DND-41 (cell line): Measurements from ENCODE around the gene NCK2.

Experiments used
- ATAC-seq: fragments of 200-7000 bp; cut with Tn5 transposase; 3 replicates; pipeline ENCODE4 v1.9.1; 2021; ENCODE audit warnings: low read depth; ENCODE audit not compliant: insufficient read depth
- DNase-seq: peaks from one replicate; pipeline ENCODE4 v3.0.0-alpha.2; 2020
- H2AFZ ChIP-seq: 2 replicates; pipeline ENCODE4 v1.6.0; 2012; ENCODE audit warnings: low read depth, low read length
- H3K27ac ChIP-seq: 2 replicates; pipeline ENCODE4 v1.5.1; 2012; ENCODE audit warnings: low read length, inconsistent platforms
- H3K27me3 ChIP-seq: fragments of 200-600 bp; sonication (generic); 2 replicates; pipeline ENCODE4 v1.6.0; 2012; ENCODE audit warnings: low read length, mild to moderate bottlenecking, inconsistent platforms; ENCODE audit not compliant: insufficient read depth, poor library complexity
- H3K36me3 ChIP-seq: 2 replicates; pipeline ENCODE4 v1.5.1; 2012; ENCODE audit warnings: low read length, inconsistent platforms; ENCODE audit not compliant: insufficient read depth
- H3K4me1 ChIP-seq: 2 replicates; pipeline ENCODE4 v1.5.1; 2012; ENCODE audit warnings: mild to moderate bottlenecking, low read length; ENCODE audit not compliant: insufficient read depth
- H3K4me2 ChIP-seq: 2 replicates; pipeline ENCODE4 v1.6.0; 2012; ENCODE audit warnings: mild to moderate bottlenecking, moderate library complexity, low read length, inconsistent platforms; ENCODE audit not compliant: insufficient read depth
- H3K4me3 ChIP-seq, 2 experiments: fragments of 200-600 bp in 1 of 2; shearing (Covaris generic) in 1 of 2; 2 replicates each; pipeline ENCODE4 v1.5.1; 2012 to 2016; ENCODE audit warnings: inconsistent platforms in 2 of 2, low read length in 2 of 2, mild to moderate bottlenecking in 2 of 2, low read depth in 1 of 2, moderate library complexity in 1 of 2
- H3K79me2 ChIP-seq: 2 replicates; pipeline ENCODE4 v1.6.0; 2012; ENCODE audit warnings: low read length, inconsistent platforms; ENCODE audit not compliant: insufficient read depth
- H3K9ac ChIP-seq: 2 replicates; pipeline ENCODE4 v1.6.0; 2012; ENCODE audit warnings: low read depth, mild to moderate bottlenecking, inconsistent platforms, low read length, moderate library complexity
- H3K9me3 ChIP-seq: 2 replicates; pipeline ENCODE4 v1.5.1; 2012; ENCODE audit warnings: low read length, moderate library complexity, mild to moderate bottlenecking, inconsistent platforms; ENCODE audit not compliant: insufficient read depth, severe bottlenecking
- H4K20me1 ChIP-seq: 2 replicates; pipeline ENCODE4 v1.6.0; 2012; ENCODE audit warnings: low read length; ENCODE audit not compliant: insufficient read depth
- EZH2 ChIP-seq: IDR thresholded peaks from 3 replicates; pipeline ENCODE4 v1.6.1; 2012; ENCODE audit warnings: borderline replicate concordance, low read depth, mild to moderate bottlenecking, moderate library complexity, low read length, inconsistent platforms; ENCODE audit not compliant: severe bottlenecking
- TF ChIP-seq, protein P1 (sequence below): IDR thresholded peaks from 2 replicates; pipeline ENCODE4 v1.5.1; 2012; ENCODE audit warnings: borderline replicate concordance, low read length, moderate library complexity, mild to moderate bottlenecking; ENCODE audit not compliant: poor library complexity, severe bottlenecking; ENCODE audit errors: extremely low read depth

Gene NCK2

DNA sequence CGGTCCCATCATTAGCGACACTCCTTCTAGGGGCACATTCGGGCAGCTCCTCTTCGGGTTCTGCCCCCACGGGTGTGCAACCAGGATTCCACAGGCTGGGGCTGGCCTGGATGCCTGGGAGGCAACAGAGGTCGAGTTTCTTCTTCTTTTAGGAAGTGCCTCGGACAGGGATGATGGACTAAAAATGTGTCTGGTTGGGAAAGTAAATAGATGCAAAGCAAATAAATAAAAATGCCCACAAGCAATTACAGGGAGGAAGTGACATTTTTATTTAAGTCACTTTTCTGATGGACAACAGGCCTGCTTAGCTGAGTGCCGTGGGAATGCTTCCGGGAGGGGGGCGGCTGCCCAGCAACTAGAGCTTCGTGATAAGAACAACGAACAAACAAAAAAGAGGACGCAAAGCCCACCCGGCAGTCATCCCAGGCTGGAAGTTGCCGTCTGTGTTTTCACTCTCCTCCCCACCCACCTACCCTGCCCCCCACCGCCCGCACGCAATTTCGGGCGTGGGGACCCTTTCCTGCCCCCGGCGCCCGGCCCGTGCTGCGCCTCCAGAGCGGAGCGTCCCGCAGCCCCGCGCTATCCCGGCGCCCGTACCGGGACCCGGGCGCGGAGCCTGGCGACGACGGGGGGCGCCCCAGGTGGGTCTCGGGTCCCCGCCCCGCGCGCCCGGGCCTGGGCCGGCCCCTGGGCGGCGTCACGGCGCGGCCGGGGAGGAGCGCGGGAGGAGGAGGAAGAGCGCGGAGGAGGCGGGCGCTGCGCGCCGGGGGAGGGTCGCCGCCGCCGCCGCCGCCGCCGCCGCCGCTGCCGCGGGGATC lies 412 bp upstream of the NCK2 start:
- H3K4me2 ChIP-seq: peak overlapping the region; percentile 63
- ATAC-seq (peak; percentile 90), DNase-seq (peak; percentile 75)
- H3K4me3 ChIP-seq: peak overlapping the region; percentile 8 to 74; a peak in 3 of 4 replicates
- TF ChIP-seq, protein P1, sequence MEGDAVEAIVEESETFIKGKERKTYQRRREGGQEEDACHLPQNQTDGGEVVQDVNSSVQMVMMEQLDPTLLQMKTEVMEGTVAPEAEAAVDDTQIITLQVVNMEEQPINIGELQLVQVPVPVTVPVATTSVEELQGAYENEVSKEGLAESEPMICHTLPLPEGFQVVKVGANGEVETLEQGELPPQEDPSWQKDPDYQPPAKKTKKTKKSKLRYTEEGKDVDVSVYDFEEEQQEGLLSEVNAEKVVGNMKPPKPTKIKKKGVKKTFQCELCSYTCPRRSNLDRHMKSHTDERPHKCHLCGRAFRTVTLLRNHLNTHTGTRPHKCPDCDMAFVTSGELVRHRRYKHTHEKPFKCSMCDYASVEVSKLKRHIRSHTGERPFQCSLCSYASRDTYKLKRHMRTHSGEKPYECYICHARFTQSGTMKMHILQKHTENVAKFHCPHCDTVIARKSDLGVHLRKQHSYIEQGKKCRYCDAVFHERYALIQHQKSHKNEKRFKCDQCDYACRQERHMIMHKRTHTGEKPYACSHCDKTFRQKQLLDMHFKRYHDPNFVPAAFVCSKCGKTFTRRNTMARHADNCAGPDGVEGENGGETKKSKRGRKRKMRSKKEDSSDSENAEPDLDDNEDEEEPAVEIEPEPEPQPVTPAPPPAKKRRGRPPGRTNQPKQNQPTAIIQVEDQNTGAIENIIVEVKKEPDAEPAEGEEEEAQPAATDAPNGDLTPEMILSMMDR: peak; percentile 15
- no peak for TF ChIP-seq EZH2
- peaks cover 35% of the 10 kb centered on the region for H4K20me1 ChIP-seq
- H3K36me3 ChIP-seq: peaks cover 13% of the 10 kb centered on the region
- peaks cover 43% of the 10 kb centered on the region for H3K4me1 ChIP-seq
- peak overlapping the region; percentile 54 for H3K27ac ChIP-seq
- no peaks in the 10 kb centered on the region for H3K27me3 ChIP-seq
- H2AFZ ChIP-seq: peak overlapping the region; percentile 72
- peaks cover 43% of the 10 kb centered on the region for H3K79me2 ChIP-seq
- H3K9ac ChIP-seq: peak overlapping the region; percentile 52
- H3K9me3 ChIP-seq: no peaks in the 10 kb centered on the region

DNA sequence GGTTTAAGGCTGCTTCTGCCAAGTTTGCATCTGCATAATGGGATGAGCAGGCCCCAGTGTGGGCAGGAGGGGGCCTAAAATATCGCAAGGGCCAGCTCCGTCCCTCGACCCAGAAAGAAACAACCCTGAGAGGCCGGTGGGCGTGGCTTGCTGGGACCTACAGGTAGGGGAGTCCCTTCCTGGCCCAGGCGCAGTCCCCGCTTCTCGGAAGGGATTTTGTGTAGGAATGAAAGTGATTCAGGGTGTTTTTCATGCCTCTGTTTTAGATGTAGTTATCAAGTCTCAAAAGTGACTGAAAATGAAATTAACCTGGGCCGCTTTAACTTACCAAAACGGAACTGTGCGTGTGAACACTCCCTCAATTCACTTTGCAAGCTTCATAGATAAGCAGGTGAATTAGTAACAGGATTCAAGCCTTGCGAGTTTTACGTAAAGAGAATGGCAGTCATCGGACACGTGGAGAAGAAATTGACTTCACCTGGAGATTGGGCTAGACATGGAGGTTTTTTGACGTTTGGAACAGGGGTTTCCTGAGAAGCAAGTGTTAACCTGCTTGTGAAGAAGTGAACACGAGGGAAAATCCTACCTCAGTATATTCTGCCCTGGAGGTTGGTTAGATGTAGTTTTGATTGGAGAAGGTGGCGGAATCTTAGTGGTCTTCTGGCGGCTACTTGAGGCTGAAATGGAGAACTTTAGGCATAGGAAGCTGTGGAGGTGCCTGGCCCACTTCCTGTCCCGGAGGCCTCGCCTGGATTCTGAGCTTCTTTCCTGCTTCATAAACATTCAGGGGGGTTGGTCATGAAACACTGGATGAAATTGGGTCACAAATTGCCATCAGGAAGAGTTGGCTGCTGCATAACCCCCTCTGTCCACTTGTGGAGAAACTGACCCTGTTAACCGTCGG lies 1.7 kb downstream of the NCK2 start:
- Histone ChIP-seq H3K4me3 (peak overlapping the region; percentile 74 to 79; a peak in 3 of 4 replicates), H2AFZ (no peak overlapping the region), H3K4me2 (peak overlapping the region; percentile 94), H4K20me1 (peaks cover 49% of the 10 kb centered on the region), H3K9me3 (no peaks in the 10 kb centered on the region), H3K9ac (peak overlapping the region; percentile 86), H3K36me3 (peaks cover 16% of the 10 kb centered on the region), H3K27me3 (no peaks in the 10 kb centered on the region), H3K27ac (peak overlapping the region; percentile 74; the same call in 1 of the 2 replicates), H3K4me1 (peaks cover 35% of the 10 kb centered on the region), H3K79me2 (peaks cover 65% of the 10 kb centered on the region)
- TF ChIP-seq, protein P1: no peak
- TF ChIP-seq EZH2: no peak
- DNase-seq (peak; percentile 23), ATAC-seq (no peak)

DNA sequence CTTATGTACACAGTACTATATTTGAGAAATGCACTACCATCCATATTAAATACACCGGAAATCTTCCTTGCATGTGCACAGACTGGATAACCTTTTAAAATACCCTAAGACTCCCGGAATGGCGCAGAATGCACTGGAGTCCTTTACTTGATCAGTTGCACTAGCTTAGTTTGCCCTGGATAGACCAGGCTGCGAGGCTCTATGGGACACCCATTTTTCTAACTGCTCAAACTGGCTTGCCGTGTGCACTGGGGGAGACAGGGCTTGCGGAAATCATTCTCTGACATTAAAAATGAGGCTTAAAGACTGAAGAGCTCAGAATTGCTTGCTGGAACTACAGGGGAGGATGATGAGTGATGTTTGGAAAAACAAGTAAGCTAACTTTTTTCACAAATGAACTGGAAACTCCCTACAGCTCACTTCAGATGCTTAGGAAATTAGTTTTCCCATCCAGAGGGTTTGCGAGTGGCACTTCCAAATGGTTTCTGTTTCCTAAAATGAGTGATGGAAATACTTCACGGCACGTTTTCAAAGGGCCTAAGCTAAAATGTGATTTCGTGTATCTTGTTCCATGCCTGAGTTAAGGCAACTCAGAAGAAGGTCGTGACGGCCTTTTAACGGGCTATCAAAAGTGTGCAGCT lies 2.7 kb downstream of the NCK2 start:
- Histone ChIP-seq H3K4me3 (no peak overlapping the region; a peak in 1 of 4 replicates), H3K79me2 (peaks cover 74% of the 10 kb centered on the region), H3K27me3 (no peaks in the 10 kb centered on the region), H3K4me1 (peaks cover 35% of the 10 kb centered on the region), H3K27ac (peak overlapping the region; percentile 19; the same call in 1 of the 2 replicates), H3K9ac (no peak overlapping the region), H3K36me3 (peaks cover 23% of the 10 kb centered on the region), H2AFZ (no peak overlapping the region), H4K20me1 (peaks cover 52% of the 10 kb centered on the region), H3K9me3 (no peaks in the 10 kb centered on the region), H3K4me2 (peak overlapping the region; percentile 94; the same call in 1 of the 2 replicates)
- TF ChIP-seq, protein P1: no peak
- no peak for TF ChIP-seq EZH2
- no peak for ATAC-seq
- no peak for DNase-seq
